Activated CD4-positive, alpha-beta memory T cell treated with anti-CD3 and anti-CD28 coated beads, Interleukin-2, amount 10 ng/mL, durations not matched to agents 7 days and 5 days (primary cell): ENCODE results near the gene FNIP2. TPM values are rescaled to one million over a fixed set of nuclear protein-coding genes. Genes with fewer than 3 reads are reported as not detected.
A peak's percentile ranks its signal among the peaks of the same experiment; 100 is the strongest.
"Not testable (repeated sequence)": the region's sequence is repeated elsewhere in the genome, so short reads cannot be mapped to it uniquely, and the experiment has no call there.

Experiments
- CTCF ChIA-PET: fragments of 350-600 bp; sonication (Branson Sonifier 250); formaldehyde crosslinking; loops from one replicate; lab custom pipeline; 2021; ENCODE audit warnings: antibody characterized with exemption, inconsistent platforms; lab: Charles Lee
- POLR2A ChIA-PET: fragments of 350-600 bp; sonication (Branson Sonifier 250); formaldehyde crosslinking; loops from one replicate; lab custom pipeline; 2021; ENCODE audit warnings: antibody characterized with exemption; lab: Charles Lee
- DNase-seq: peaks from one replicate; pipeline ENCODE4 v3.0.0-alpha.2; 2020
- H3K27ac Mint-ChIP-seq: one replicate; pipeline ENCODE4 v1.8.0; 2021; ENCODE audit warnings: mild to moderate bottlenecking, mixed read lengths
- H3K27me3 Mint-ChIP-seq: one replicate; pipeline ENCODE4 v1.8.0; 2021; ENCODE audit warnings: mixed read lengths
- H3K36me3 Mint-ChIP-seq: one replicate; pipeline ENCODE4 v1.8.0; 2021; ENCODE audit warnings: low read depth, mixed read lengths
- H3K4me1 Mint-ChIP-seq: one replicate; pipeline ENCODE4 v1.8.0; 2021; ENCODE audit warnings: mixed read lengths
- H3K4me3 Mint-ChIP-seq: one replicate; pipeline ENCODE4 v1.8.0; 2021; ENCODE audit warnings: mild to moderate bottlenecking, mixed read lengths
- H3K9me3 Mint-ChIP-seq: one replicate; pipeline ENCODE4 v1.8.0; 2021; ENCODE audit warnings: mixed read lengths
- total RNA-seq, 2 experiments: library from RNA; stranded (reverse); gene quantifications; one replicate each; pipeline ENCODE4 v1.2.3, GENCODE V29; 2021

Gene FNIP2
- total RNA-seq, 2 experiments from 2014 or later: 16.9 to 17.3 TPM

- H3K27me3 Mint-ChIP-seq, POLR2A ChIA-PET, H3K36me3 Mint-ChIP-seq, CTCF ChIA-PET, H3K27ac Mint-ChIP-seq, H3K4me1 Mint-ChIP-seq, H3K9me3 Mint-ChIP-seq, DNase-seq, H3K4me3 Mint-ChIP-seq: not testable (repeated sequence)
Measured at GRCh38 chr4:158746537-158746936, 22.3 kb upstream of the FNIP2 start.

GRCh38 chr4:158750379-158750778 is 18.4 kb upstream of the FNIP2 start:
- H3K9me3 Mint-ChIP-seq: peaks cover 3% of the 10 kb centered on the region
- ChIA-PET POLR2A (no interaction called here), CTCF (no interaction called here)
- H3K27ac Mint-ChIP-seq: no peak overlapping the region
- H3K36me3 Mint-ChIP-seq: no peaks in the 10 kb centered on the region
- H3K4me1 Mint-ChIP-seq: no peaks in the 10 kb centered on the region
- H3K4me3 Mint-ChIP-seq: no peak overlapping the region
- H3K27me3 Mint-ChIP-seq: peaks cover 13% of the 10 kb centered on the region
- DNase-seq: no peak

- Mint-ChIP-seq H3K27me3 (peaks cover 13% of the 10 kb centered on the region), H3K36me3 (no peaks in the 10 kb centered on the region), H3K27ac (no peak overlapping the region), H3K4me1 (no peaks in the 10 kb centered on the region), H3K9me3 (no peaks in the 10 kb centered on the region), H3K4me3 (no peak overlapping the region)
- no peak for DNase-seq
- ChIA-PET POLR2A (no interaction called here), CTCF (interaction anchor here (0.7 kb wide), 1 partner anchor 564 kb away, joined by 6 read pairs; no protein-coding TSS in a partner anchor)
Measured at GRCh38 chr4:158754385-158755180, 14.2 kb upstream of the FNIP2 start.

- H3K27me3 Mint-ChIP-seq: peaks cover 12% of the 10 kb centered on the region
- POLR2A ChIA-PET, H3K9me3 Mint-ChIP-seq, H3K27ac Mint-ChIP-seq, DNase-seq, H3K36me3 Mint-ChIP-seq, H3K4me1 Mint-ChIP-seq, H3K4me3 Mint-ChIP-seq: not testable (repeated sequence)
- CTCF ChIA-PET: interaction anchor here (0.5 kb wide), 1 partner anchor 162 kb away, joined by 3 read pairs; no protein-coding TSS in a partner anchor
Measured at GRCh38 chr4:158755819-158756218, 13.0 kb upstream of the FNIP2 start.

GRCh38 chr4:158756588-158756987 is 12.2 kb upstream of the FNIP2 start:
- Mint-ChIP-seq H3K4me1 (peaks cover 2% of the 10 kb centered on the region), H3K4me3 (no peak overlapping the region), H3K36me3 (no peaks in the 10 kb centered on the region), H3K9me3 (no peaks in the 10 kb centered on the region), H3K27ac (no peak overlapping the region), H3K27me3 (peaks cover 9% of the 10 kb centered on the region)
- ChIA-PET POLR2A (no interaction called here), CTCF (no interaction called here)
- DNase-seq: no peak

- peaks cover 2% of the 10 kb centered on the region for H3K4me1 Mint-ChIP-seq
- H3K27me3 Mint-ChIP-seq: peaks cover 9% of the 10 kb centered on the region
- CTCF ChIA-PET: no interaction called here
Measured at GRCh38 chr4:158758142-158758541, 10.7 kb upstream of the FNIP2 start.

GRCh38 chr4:158758703-158759102 is 10.1 kb upstream of the FNIP2 start:
- Mint-ChIP-seq H3K4me3 (no peak overlapping the region), H3K9me3 (no peaks in the 10 kb centered on the region), H3K4me1 (peaks cover 2% of the 10 kb centered on the region), H3K36me3 (no peaks in the 10 kb centered on the region), H3K27ac (no peak overlapping the region), H3K27me3 (peaks cover 9% of the 10 kb centered on the region)
- DNase-seq: no peak
- CTCF ChIA-PET: no interaction called here
- POLR2A ChIA-PET: no interaction called here

More at GRCh38 chr4:158758142-158758541, 10.7 kb upstream of the FNIP2 start:
- Mint-ChIP-seq H3K27ac (no peak overlapping the region), H3K9me3 (no peaks in the 10 kb centered on the region), H3K4me3 (no peak overlapping the region), H3K36me3 (no peaks in the 10 kb centered on the region)
- POLR2A ChIA-PET: no interaction called here
- DNase-seq: no peak

- POLR2A ChIA-PET, H3K36me3 Mint-ChIP-seq, H3K4me3 Mint-ChIP-seq, CTCF ChIA-PET, H3K27ac Mint-ChIP-seq, DNase-seq, H3K9me3 Mint-ChIP-seq, H3K27me3 Mint-ChIP-seq, H3K4me1 Mint-ChIP-seq: not testable (repeated sequence)
Measured at GRCh38 chr4:158759539-158759938, 9.3 kb upstream of the FNIP2 start.

GRCh38 chr4:158760866-158761265 is 8.0 kb upstream of the FNIP2 start:
- Mint-ChIP-seq H3K9me3 (no peaks in the 10 kb centered on the region), H3K27ac (peak overlapping the region; percentile 18), H3K27me3 (peaks cover 5% of the 10 kb centered on the region), H3K36me3 (no peaks in the 10 kb centered on the region), H3K4me1 (peaks cover 2% of the 10 kb centered on the region), H3K4me3 (no peak overlapping the region)
- ChIA-PET POLR2A (no interaction called here), CTCF (no interaction called here)
- no peak for DNase-seq

GRCh38 chr4:158762553-158762952 is 6.3 kb upstream of the FNIP2 start:
- no peak for DNase-seq
- ChIA-PET CTCF (interaction anchor here (1.1 to 1.6 kb wide), 2 partner anchors 17 to 36 kb away, joined by 3 read pairs; no protein-coding TSS in a partner anchor), POLR2A (no interaction called here)
- H3K4me3 Mint-ChIP-seq: no peak overlapping the region
- H3K27me3 Mint-ChIP-seq: no peaks in the 10 kb centered on the region
- H3K36me3 Mint-ChIP-seq: no peaks in the 10 kb centered on the region
- no peak overlapping the region for H3K27ac Mint-ChIP-seq
- peaks cover 2% of the 10 kb centered on the region for H3K4me1 Mint-ChIP-seq
- H3K9me3 Mint-ChIP-seq: no peaks in the 10 kb centered on the region

GRCh38 chr4:158763462-158763861 is 5.4 kb upstream of the FNIP2 start:
- POLR2A ChIA-PET: interaction anchor here (1.4 kb wide), 1 partner anchor 19 kb away, joined by 3 read pairs; no protein-coding TSS in a partner anchor
- Mint-ChIP-seq H3K36me3 (no peaks in the 10 kb centered on the region), H3K9me3 (no peaks in the 10 kb centered on the region), H3K4me1 (peaks cover 10% of the 10 kb centered on the region), H3K4me3 (no peak overlapping the region), H3K27ac (no peak overlapping the region), H3K27me3 (no peaks in the 10 kb centered on the region)
- DNase-seq: no peak
- CTCF ChIA-PET: interaction anchor here (1.1 to 1.6 kb wide), 2 partner anchors 16 to 36 kb away, joined by 3 read pairs; no protein-coding TSS in a partner anchor

GRCh38 chr4:158766434-158767044 is 2.3 kb upstream of the FNIP2 start:
- Mint-ChIP-seq H3K4me1 (peaks cover 29% of the 10 kb centered on the region), H3K9me3 (no peaks in the 10 kb centered on the region), H3K27ac (no peak overlapping the region), H3K27me3 (no peaks in the 10 kb centered on the region), H3K4me3 (no peak overlapping the region), H3K36me3 (peaks cover 6% of the 10 kb centered on the region)
- no peak for DNase-seq
- POLR2A ChIA-PET: no interaction called here
- CTCF ChIA-PET: interaction anchor here (1.1 kb wide), 1 partner anchor 37 kb away, joined by 3 read pairs; no protein-coding TSS in a partner anchor

- no peak for DNase-seq
- Mint-ChIP-seq H3K36me3 (peaks cover 9% of the 10 kb centered on the region), H3K27me3 (no peaks in the 10 kb centered on the region), H3K9me3 (no peaks in the 10 kb centered on the region), H3K4me1 (peaks cover 38% of the 10 kb centered on the region), H3K4me3 (no peak overlapping the region), H3K27ac (no peak overlapping the region)
- ChIA-PET POLR2A (no interaction called here), CTCF (interaction anchor here (2.7 kb wide), 1 partner anchor 85 kb away, joined by 10 read pairs; no protein-coding TSS in a partner anchor)
Measured at GRCh38 chr4:158767451-158767850, 1.4 kb upstream of the FNIP2 start.
